Ishikawa (cell line): ENCODE measurements around the gene NRCAM.

Experiments used
- CEBPB ChIP-seq: IDR thresholded peaks from 2 replicates; pipeline ENCODE4 v1.6.1; 2012
- CREB1 ChIP-seq: IDR thresholded peaks from 2 replicates; pipeline ENCODE4 v1.6.1; 2012; ENCODE audit warnings: low read depth
- EP300 ChIP-seq: IDR thresholded peaks from 2 replicates; pipeline ENCODE4 v1.6.1; 2012; ENCODE audit warnings: borderline replicate concordance
- FOXM1 ChIP-seq: IDR thresholded peaks from 2 replicates; pipeline ENCODE4 v1.6.1; 2012; ENCODE audit warnings: low read depth, borderline replicate concordance
- MAX ChIP-seq: IDR thresholded peaks from 2 replicates; pipeline ENCODE4 v1.6.1; 2012
- RAD21 ChIP-seq: IDR thresholded peaks from 2 replicates; pipeline ENCODE4 v1.6.1; 2012; ENCODE audit warnings: low read depth
- REST ChIP-seq: IDR thresholded peaks from 2 replicates; pipeline ENCODE4 v1.6.1; 2012; ENCODE audit warnings: low read depth, mild to moderate bottlenecking
- TCF12 ChIP-seq: IDR thresholded peaks from 2 replicates; pipeline ENCODE4 v1.6.1; 2012; ENCODE audit warnings: low read depth
- TEAD4 ChIP-seq: IDR thresholded peaks from 2 replicates; pipeline ENCODE4 v1.6.1; 2012
- USF1 ChIP-seq: IDR thresholded peaks from 2 replicates; pipeline ENCODE4 v1.6.1; 2012
- YY1 ChIP-seq: IDR thresholded peaks from 2 replicates; pipeline ENCODE4 v1.6.1; 2012; ENCODE audit warnings: low read depth
- ZBTB7A ChIP-seq: IDR thresholded peaks from 2 replicates; pipeline ENCODE4 v1.6.1; 2012; ENCODE audit warnings: low read depth

- TF ChIP-seq RAD21 (no peak), CEBPB (no peak), FOXM1 (no peak), TEAD4 (no peak), ZBTB7A (no peak), YY1 (no peak), CREB1 (no peak), TCF12 (no peak), USF1 (no peak), REST (no peak), EP300 (no peak), MAX (no peak)
Observed at GRCh38 chr7:108479751-108480150, 23.5 kb upstream of the NRCAM start.
